ENCODE measurements around the gene MAZ.
"Not testable (repeated sequence)": the region's sequence is repeated elsewhere in the genome, so short reads cannot be mapped to it uniquely, and the experiment has no call there.

Gene MAZ

GRCh38 chr16:29806099-29806579, at the start of gene MAZ:
Gene MAZ (plus strand): TSS chr16:29806529. CDS start chr16:29806702, 173 bp downstream.
- DNase-seq (ENCODE audit: low spot score) = peak; percentile 76

DNA sequence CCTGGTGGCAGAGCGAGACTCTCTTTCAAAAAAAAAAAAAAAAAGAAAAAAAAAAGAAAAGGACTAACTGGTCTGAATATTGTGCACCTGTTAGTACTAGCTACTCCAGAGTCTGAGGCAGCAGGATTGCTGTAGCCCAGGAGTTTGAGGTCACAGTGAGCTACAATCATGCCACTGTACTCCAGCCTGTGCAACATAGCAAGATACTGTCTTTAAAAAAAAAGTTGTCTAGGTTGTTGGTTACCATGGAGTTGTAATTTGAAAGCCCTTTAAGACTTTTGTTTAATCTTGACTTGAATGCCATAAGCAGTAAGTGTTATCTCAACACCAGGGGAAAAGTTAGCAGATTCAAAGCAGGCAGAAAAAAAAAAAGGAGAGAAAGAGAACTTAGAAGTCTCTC, 49.7 kb upstream of the MAZ start:
- DNase-seq (ENCODE audit: low spot score) = no peak

DNA sequence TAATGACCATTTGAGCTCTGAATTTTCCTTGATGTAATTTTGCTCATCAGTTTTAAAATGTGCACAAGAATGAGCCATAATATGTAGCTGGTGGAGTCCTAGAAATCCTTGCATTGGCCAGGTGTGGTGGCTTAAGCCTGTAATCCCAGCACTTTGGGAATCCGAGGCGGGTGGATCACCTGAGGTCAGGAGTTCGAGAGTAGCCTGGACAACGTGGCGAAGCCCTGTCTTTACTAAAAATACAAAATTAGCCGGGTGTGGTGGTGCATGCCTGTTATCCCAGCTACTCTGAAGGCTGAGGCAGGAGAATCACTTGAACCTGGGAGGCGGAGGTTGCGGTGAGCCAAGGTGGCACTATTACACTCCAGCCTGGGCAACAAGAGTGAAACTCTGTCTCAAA, 49.2 kb upstream of the MAZ start:
- DNase-seq (ENCODE audit: low spot score) = not testable (repeated sequence)

DNA sequence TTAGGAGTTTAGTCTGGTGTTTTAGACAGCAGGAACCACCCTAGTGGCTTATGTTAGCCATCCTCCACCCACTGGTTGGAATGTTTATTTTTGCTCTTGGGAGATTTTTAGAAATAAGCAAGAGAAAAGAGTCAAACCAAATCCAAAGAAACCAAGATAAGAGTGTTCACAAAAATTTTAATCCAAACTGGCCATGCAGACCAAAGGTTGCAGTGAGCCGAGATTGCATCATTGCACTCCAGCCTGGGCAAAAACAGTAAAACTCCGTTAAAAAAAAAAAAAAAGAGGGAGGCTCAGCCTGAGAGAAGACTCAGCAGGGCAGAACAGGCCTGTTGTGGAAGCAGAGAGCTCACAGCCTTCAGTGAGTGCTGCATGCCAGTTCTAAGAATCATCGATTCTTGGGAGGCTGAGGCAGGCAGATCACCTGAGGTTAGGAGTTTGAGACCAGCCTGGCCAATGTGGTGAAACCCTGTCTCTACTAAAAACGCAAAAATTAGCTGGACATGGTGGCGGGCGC, 48.3 kb upstream of the MAZ start:
- DNase-seq (ENCODE audit: low spot score) = no peak

DNA sequence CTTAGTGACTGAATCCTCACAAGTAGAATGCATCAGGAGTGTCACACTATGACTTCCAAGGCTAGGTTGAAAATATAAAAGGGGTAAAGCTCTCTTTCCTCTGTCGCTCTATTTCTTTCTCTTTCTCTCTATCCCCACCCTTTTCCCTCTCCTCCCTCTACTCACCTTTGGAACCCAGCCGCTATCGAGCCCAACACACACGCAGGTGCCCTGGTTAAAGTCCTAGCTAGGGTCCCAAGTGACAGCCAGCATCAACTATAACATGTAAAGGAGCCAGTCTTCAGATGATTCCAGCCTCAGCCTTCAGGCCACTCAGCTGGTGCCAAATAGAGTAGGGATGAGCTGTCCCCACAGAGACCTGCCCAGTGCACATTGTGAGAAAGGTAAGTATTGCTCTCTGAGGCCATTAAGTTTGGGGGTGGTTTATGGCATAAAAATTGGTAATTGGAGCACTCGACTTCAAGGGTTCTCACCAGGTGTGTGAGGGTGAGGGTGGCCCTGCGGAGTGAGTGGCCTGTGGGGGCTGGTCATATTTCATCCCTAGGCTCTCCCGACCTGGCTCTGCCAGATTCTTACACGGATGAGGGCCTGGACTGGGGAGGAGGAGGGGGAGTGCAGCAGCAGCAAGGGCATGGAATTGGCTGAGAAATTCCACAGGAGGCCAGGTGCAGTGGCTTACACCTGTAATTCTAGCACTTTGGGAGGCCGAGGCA, 45.6 kb upstream of the MAZ start:
- DNase-seq (ENCODE audit: low spot score) = no peak

- DNase-seq (ENCODE audit: low spot score) = not testable (repeated sequence)
Measured at GRCh38 chr16:29761280-29761651, 45.1 kb upstream of the MAZ start.

- no peak for DNase-seq (ENCODE audit: low spot score)
Measured at GRCh38 chr16:29761882-29762281, 44.4 kb upstream of the MAZ start.

- no peak for DNase-seq (ENCODE audit: low spot score)
Measured at GRCh38 chr16:29763326-29763725, 43.0 kb upstream of the MAZ start.

GRCh38 chr16:29765167-29766032, 40.9 kb upstream of the MAZ start:
- DNase-seq (ENCODE audit: low spot score) = no peak

DNA sequence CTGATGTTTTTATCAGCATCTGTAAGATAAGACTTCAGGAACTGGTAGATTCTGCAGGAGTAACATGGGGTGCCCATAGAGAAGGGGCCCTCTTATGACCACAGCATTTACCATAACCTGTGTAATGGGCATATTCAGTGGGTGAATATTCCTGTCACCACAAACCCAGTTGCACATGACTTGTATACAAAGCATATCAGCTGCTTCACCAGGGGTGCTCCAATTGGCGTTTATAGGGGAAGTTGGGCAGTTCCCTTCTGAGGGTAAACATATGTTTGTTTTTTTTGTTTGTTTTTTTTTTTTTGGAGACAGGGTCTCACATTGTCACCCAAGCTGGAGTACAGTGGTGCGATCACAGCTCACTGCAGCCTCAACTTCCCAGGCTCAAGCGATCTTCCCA, 39.8 kb upstream of the MAZ start:
- no peak for DNase-seq (ENCODE audit: low spot score)

DNA sequence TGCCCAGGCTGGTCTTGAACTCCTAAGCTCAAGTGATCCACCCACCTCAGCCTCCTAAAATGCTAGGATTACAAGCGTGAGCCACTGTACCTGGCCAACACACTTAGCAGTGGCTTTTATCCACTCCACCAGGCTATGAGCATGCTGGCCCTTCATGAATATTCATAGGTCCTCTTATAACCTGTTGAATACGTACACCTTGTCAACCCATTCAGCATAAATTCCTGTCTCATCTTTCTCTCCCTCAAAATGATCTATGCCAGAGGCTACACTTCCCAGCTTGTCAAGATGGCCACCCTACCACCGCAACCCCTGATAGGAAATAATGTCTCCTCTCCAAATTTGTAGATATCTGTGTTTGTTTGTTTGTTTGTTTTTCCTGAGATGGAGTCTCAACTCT, 39.3 kb upstream of the MAZ start:
- no peak for DNase-seq (ENCODE audit: low spot score)

DNA sequence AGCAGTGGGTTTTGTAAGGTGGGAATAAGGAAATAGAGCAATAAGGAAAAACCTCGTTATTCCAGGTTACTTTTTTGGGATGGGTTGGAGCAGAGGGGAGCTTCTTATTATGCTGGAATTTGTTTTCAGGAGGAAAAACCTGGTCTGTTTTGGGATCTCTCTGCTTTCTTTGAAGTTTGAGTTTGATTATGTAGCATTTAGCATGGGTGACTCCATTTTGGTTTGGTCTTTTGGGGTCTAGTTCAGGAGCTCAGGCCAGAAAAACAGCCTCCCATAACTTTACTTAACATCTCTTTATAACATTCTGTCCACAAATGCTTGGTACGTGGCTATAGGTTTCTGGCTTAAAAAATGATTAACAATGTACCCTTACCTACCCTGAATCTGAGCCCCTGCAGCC, 36.8 kb upstream of the MAZ start:
- no peak for DNase-seq (ENCODE audit: low spot score)

GRCh38 chr16:29770250-29770929, 35.9 kb upstream of the MAZ start:
- DNase-seq (ENCODE audit: low spot score) = no peak

DNA sequence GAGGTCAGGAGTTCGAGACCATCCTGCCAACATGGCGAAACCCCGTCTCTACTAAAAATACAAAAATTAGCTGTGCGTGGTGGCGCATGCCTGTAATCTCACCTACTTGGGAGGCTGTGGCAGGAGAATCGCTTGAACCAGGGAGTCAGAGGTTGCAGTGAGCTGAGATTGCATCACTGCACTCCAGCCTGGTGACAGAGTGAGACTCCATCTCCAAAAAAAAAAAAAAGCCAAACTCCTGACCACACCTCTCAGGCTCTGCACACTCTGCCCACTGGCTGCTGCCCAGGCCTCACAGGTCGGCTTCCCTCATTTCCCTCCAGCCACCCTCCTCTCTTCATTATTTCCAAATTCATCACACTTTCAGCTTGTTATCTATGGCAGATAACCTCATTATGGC, 34.0 kb upstream of the MAZ start:
- DNase-seq (ENCODE audit: low spot score) = not testable (repeated sequence)

GRCh38 chr16:29774730-29775129, 31.6 kb upstream of the MAZ start:
- no peak for DNase-seq (ENCODE audit: low spot score)

- DNase-seq (ENCODE audit: low spot score) = no peak
Measured at GRCh38 chr16:29775742-29776408, 30.5 kb upstream of the MAZ start.

GRCh38 chr16:29777576-29778350, 28.6 kb upstream of the MAZ start, which contains the start of gene ZG16:
Gene ZG16 (plus strand): TSS chr16:29778256. CDS start chr16:29779267, 1,011 bp downstream.
- no peak for DNase-seq (ENCODE audit: low spot score)

DNA sequence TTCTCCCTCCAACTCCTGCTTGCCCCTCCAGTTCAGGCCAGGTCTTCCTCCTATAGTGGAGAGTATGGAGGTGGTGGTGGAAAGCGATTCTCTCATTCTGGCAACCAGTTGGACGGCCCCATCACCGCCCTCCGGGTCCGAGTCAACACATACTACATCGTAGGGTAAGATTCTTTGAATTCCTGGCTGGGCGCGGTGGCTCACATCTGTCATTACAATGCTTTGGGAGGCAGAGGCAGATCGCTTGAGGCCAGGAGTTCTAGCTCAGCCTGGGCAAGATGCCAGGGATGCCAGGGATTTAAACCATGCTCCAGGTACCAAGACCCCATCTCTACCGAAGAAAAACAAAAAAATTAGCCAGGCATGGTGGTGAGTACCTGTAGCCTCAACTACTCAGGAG, 26.9 kb upstream of the MAZ start:
- no peak for DNase-seq (ENCODE audit: low spot score)

- not testable (repeated sequence) for DNase-seq (ENCODE audit: low spot score)
Measured at GRCh38 chr16:29783094-29783953, 23.0 kb upstream of the MAZ start.

DNA sequence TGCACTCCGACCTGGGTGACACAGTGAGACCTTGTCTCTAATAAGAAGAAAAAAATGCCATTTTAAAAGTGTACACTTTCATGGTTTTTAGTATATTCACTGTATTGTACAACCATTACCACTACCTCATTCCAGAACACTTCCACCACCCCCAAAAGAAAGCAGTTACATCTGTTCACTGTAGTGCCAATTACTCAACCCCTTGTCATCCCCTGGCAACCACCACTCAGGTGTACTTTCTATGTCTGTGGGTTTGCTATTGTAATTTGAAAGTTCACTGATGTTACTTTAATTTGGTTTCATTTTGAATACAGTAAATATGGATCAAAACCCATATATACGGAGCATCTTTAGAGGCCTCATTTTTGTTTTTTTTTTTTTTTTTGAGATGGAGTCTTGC, 22.2 kb upstream of the MAZ start:
- DNase-seq (ENCODE audit: low spot score) = no peak
